Ascending aorta (tissue), 2 donors: ENCODE results near the gene IQCM. TPM values are rescaled to one million over a fixed set of nuclear protein-coding genes. Genes with fewer than 3 reads are reported as not detected.

Experiments used
- DNase-seq, 2 donors: peaks; one replicate each; pipeline ENCODE4 v3.0.0-alpha.2; 2019; ENCODE audit warnings: low spot score in 2 of 2
- H3K27ac ChIP-seq, 2 donors: fragments of 200-600 bp; sonication (generic); one replicate each; pipeline ENCODE4 v1.5.1; 2016 to 2017; ENCODE audit warnings: mild to moderate bottlenecking in 1 of 2
- H3K27me3 ChIP-seq: fragments of 200-600 bp; sonication (generic); one replicate; pipeline ENCODE4 v1.5.1; 2017
- H3K36me3 ChIP-seq, 2 donors: fragments of 200-600 bp; sonication (generic); one replicate each; pipeline ENCODE4 v1.5.1; 2016
- H3K4me1 ChIP-seq, 2 donors: fragments of 200-600 bp; sonication (generic); one replicate each; pipeline ENCODE4 v1.5.1; 2016 to 2017; ENCODE audit warnings: mild to moderate bottlenecking in 1 of 2
- H3K4me3 ChIP-seq, 2 donors: fragments of 200-600 bp; sonication (generic); one replicate each; pipeline ENCODE4 v1.5.1; 2016 to 2017; ENCODE audit warnings: mild to moderate bottlenecking in 1 of 2
- H3K9me3 ChIP-seq, 2 donors: fragments of 200-600 bp; sonication (generic); one replicate each; pipeline ENCODE4 v1.5.1; 2016
- intact Hi-C: fragments of 100-400 bp; cut with DNase I; formaldehyde crosslinking; loops from one replicate; pipeline ENCODE4 v1.15.1; 2023
- total RNA-seq: library from RNA; depleted of rRNA; stranded (reverse); fragments of >200 nt; gene quantifications from one replicate; pipeline ENCODE4 v1.1.0, GENCODE V29; 2016
- TF ChIP-seq, protein P1 (sequence below), 3 experiments: fragments of 200-600 bp in 2 of 3; fragments of 450-650 bp in 1 of 3; sonication (generic) in 2 of 3; IDR thresholded peaks; one replicate each; pipeline ENCODE4 v1.5.1; 2016 to 2019; ENCODE audit warnings: antibody characterized with exemption in 3 of 3, mild to moderate bottlenecking in 1 of 3, moderate library complexity in 1 of 3

IQCM gene
- total RNA-seq, 1 donor from 2014 or later = not detected

DNA sequence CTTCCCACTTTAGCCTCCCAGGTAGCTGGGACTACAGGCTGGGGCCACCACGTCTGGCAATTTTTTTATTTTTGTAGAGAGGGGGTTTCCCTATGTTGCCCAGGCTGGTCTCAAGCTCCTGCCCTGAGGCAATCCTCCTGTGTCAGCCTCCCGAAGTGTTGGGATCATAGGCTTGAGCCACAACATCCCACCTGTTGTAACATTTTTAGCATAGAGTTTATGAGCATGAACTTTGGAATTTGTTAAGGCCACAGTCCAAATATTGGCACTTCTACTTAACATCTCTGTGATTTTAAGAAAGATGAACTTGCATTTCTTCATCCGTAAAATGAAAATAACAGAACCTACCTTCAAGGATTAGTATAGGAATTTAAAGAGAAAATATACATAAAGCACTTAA lies 445.6 kb downstream of the IQCM start:
- peaks cover 0 to 4% of the 10 kb centered on the region in 2 donors for H3K4me1 ChIP-seq
- H3K4me3 ChIP-seq = no peak overlapping the region
- no peak for DNase-seq
- H3K9me3 ChIP-seq = no peaks in the 10 kb centered on the region
- no peaks in the 10 kb centered on the region for H3K36me3 ChIP-seq
- TF ChIP-seq, protein P1, sequence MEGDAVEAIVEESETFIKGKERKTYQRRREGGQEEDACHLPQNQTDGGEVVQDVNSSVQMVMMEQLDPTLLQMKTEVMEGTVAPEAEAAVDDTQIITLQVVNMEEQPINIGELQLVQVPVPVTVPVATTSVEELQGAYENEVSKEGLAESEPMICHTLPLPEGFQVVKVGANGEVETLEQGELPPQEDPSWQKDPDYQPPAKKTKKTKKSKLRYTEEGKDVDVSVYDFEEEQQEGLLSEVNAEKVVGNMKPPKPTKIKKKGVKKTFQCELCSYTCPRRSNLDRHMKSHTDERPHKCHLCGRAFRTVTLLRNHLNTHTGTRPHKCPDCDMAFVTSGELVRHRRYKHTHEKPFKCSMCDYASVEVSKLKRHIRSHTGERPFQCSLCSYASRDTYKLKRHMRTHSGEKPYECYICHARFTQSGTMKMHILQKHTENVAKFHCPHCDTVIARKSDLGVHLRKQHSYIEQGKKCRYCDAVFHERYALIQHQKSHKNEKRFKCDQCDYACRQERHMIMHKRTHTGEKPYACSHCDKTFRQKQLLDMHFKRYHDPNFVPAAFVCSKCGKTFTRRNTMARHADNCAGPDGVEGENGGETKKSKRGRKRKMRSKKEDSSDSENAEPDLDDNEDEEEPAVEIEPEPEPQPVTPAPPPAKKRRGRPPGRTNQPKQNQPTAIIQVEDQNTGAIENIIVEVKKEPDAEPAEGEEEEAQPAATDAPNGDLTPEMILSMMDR (IDR thresholded peaks at IDR 0.05) = no peak
- no peak overlapping the region for H3K27ac ChIP-seq
- intact Hi-C loops = loop anchor here (5.0 kb wide), 1 partner anchor 527 kb away; no protein-coding TSS in a partner anchor
- H3K27me3 ChIP-seq = no peaks in the 10 kb centered on the region

DNA sequence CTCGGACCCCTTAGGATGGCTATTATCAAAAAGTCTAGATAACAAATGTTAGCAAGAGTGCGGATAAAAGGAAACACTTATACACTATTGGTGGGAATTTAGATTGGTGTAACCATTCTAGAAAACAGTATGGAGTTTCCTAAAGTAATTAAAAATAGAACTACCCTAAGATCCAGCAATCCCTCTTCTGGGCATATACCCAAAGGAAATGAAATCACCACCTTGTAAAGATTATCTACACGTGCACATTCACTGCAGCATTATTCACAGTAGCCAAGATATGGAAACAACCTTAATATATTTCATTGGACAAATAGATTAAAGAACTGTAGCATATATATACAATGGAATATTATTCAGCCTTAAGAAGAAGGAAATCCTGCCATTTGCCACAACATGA lies 462.4 kb downstream of the IQCM start:
- Histone ChIP-seq H3K4me3 (no peak overlapping the region), H3K27me3 (no peaks in the 10 kb centered on the region), H3K9me3 (peaks cover 0 to 3% of the 10 kb centered on the region in 2 donors), H3K4me1 (no peaks in the 10 kb centered on the region), H3K27ac (no peak overlapping the region), H3K36me3 (no peaks in the 10 kb centered on the region)
- TF ChIP-seq, protein P1 (IDR thresholded peaks at IDR 0.05) = no peak
- intact Hi-C loops = no loop called here
- no peak for DNase-seq

DNA sequence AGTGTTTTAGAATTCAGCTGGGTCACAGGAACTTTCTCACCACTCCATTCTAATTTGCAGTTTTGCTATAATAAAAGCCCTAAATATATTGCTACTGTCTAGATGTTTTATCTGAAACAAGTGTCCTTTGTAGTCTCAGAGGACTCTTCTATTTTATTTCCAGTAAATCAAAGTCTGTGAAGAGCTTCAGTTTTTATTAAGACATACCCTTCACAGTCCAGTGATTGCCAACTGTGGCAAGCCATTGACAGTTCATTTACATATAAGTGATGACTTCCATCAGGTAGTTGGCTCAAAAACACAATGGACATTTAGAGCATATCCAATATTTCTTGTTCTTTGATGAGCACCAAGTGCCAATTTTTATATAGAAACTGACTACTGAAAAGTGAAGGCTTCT lies 466.1 kb downstream of the IQCM start:
- no peaks in the 10 kb centered on the region for H3K36me3 ChIP-seq
- no peaks in the 10 kb centered on the region for H3K27me3 ChIP-seq
- DNase-seq = no peak
- no peak overlapping the region for H3K27ac ChIP-seq
- no peak overlapping the region for H3K4me3 ChIP-seq
- TF ChIP-seq, protein P1 (IDR thresholded peaks at IDR 0.05) = no peak
- peaks cover 0 to 3% of the 10 kb centered on the region in 2 donors for H3K9me3 ChIP-seq
- intact Hi-C loops = no loop called here
- no peaks in the 10 kb centered on the region for H3K4me1 ChIP-seq

DNA sequence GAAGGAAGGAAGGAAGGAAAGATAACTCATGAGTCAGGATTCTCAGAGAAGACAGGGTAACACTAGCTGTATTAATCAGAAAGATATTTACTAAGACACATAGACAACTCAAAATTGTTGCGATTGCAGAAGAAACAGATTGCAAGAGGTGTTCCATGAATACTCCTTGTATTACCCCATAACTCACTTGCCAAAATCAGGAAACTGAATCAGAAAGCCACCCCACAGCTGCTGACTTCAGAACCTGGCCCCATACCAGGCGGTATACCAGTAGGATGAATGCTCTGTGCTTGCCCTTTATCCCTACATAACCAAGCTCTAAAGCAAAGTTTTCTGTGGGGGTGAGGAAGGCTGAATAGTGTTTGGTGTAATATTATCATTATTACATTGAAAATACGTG lies 468.5 kb downstream of the IQCM start:
- TF ChIP-seq, protein P1 (IDR thresholded peaks at IDR 0.05) = no peak
- no peaks in the 10 kb centered on the region for H3K27me3 ChIP-seq
- H3K27ac ChIP-seq = no peak overlapping the region
- H3K36me3 ChIP-seq = no peaks in the 10 kb centered on the region
- no peak overlapping the region for H3K4me3 ChIP-seq
- DNase-seq = no peak
- H3K4me1 ChIP-seq = no peaks in the 10 kb centered on the region
- intact Hi-C loops = no loop called here
- no peaks in the 10 kb centered on the region for H3K9me3 ChIP-seq

DNA sequence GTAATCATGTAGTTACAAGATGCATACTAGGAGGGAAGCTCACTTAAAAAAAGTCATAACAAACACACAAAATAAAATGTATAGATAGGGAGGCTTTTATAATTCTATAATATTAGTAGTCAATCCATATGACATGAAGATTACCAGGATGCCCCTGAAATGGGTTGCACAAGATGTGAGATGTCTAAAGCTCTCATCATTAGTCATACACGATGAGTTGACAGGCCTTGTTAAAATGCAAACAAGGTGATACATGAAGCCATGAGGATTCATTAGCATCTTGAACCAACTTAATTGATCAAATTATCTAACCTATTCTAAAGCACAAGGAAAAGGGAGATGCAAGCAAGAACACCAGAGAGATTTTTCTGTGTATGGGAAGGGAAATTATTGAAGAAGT lies 470.2 kb downstream of the IQCM start:
- Histone ChIP-seq H3K36me3 (no peaks in the 10 kb centered on the region), H3K27me3 (no peaks in the 10 kb centered on the region), H3K4me3 (no peak overlapping the region), H3K4me1 (no peaks in the 10 kb centered on the region), H3K27ac (no peak overlapping the region), H3K9me3 (no peaks in the 10 kb centered on the region)
- TF ChIP-seq, protein P1 (IDR thresholded peaks at IDR 0.05) = no peak
- no peak for DNase-seq
- intact Hi-C loops = no loop called here

DNA sequence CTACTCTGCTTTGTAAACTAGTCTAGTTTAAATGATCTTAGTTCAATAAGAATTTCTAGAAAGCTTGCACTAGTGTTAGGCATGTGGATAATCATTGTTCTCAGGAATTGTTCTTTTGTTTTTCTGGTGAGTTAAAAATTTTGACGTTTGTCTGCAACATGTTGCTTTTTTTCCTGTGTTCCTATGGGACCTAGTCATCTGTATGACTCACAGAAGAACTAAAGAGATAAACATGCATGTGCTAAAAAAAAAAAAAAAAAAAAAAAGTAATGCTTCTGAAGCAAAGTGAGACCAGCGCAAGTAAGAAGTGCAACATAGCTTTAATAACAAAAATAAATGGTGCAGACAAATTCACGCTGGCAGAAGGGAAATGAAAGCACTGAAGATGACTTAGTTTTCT lies 471.2 kb downstream of the IQCM start:
- DNase-seq = no peak
- TF ChIP-seq, protein P1 (IDR thresholded peaks at IDR 0.05) = no peak
- no peak overlapping the region for H3K27ac ChIP-seq
- intact Hi-C loops = no loop called here
- H3K4me1 ChIP-seq = no peaks in the 10 kb centered on the region
- H3K4me3 ChIP-seq = no peak overlapping the region
- no peaks in the 10 kb centered on the region for H3K9me3 ChIP-seq
- H3K27me3 ChIP-seq = no peaks in the 10 kb centered on the region
- H3K36me3 ChIP-seq = no peaks in the 10 kb centered on the region
